Large intestine (tissue), 3 donors: ENCODE results near the gene CORIN. TPM values are rescaled to one million over a fixed set of nuclear protein-coding genes. Genes with fewer than 3 reads are reported as not detected.
"Not testable (repeated sequence)": the region's sequence is repeated elsewhere in the genome, so short reads cannot be mapped to it uniquely, and the experiment has no call there.

ENCODE experiments used
- DNase-seq, 2 donors: peaks; one replicate each; pipeline versions ENCODE4 v3.0.0 to v3.0.0-alpha.2; 2013
- H3K27ac ChIP-seq: one replicate; pipeline ENCODE4 v1.5.1; 2013; ENCODE audit warnings: low read length
- H3K27me3 ChIP-seq: 2 replicates; pipeline ENCODE4 v1.6.1; 2013; ENCODE audit warnings: low read length; ENCODE audit not compliant: control insufficient read depth, insufficient read depth
- H3K36me3 ChIP-seq: 2 replicates; pipeline ENCODE4 v1.6.1; 2013; ENCODE audit warnings: low read length; ENCODE audit not compliant: control insufficient read depth, insufficient read depth
- H3K4me1 ChIP-seq: one replicate; pipeline ENCODE4 v1.6.1; 2013; ENCODE audit warnings: low read length; ENCODE audit not compliant: control insufficient read depth, insufficient read depth
- H3K4me3 ChIP-seq: one replicate; pipeline ENCODE4 v1.5.1; 2013; ENCODE audit warnings: low read length
- H3K9me3 ChIP-seq: one replicate; pipeline ENCODE4 v1.6.1; 2013; ENCODE audit warnings: mild to moderate bottlenecking, low read depth, low read length, moderate library complexity; ENCODE audit not compliant: control insufficient read depth
- WGBS: methylation state at CpG from one replicate; pipeline ENCODE4 v1.1.5; 2013; ENCODE audit warnings: low lambda C conversion rate; ENCODE audit not compliant: insufficient coverage; 5-methylcytosine and 5-hydroxymethylcytosine counted together
- polyA plus RNA-seq: library from polyadenylated mRNA; unstranded; fragments of 120-200 nt; gene quantifications from one replicate; pipeline ENCODE4 v1.2.1, GENCODE V29; 2013

The CORIN gene
- polyA plus RNA-seq, 1 donor: 0.42 TPM

- no peak for DNase-seq
- no peak overlapping the region for H3K4me3 ChIP-seq
- H3K27me3 ChIP-seq: no peaks in the 10 kb centered on the region
- peaks cover 25% of the 10 kb centered on the region for H3K36me3 ChIP-seq
- H3K9me3 ChIP-seq: no peaks in the 10 kb centered on the region
- WGBS: 90% methylated on average over 2 of the region's 2 CpGs
- no peak overlapping the region for H3K27ac ChIP-seq
- H3K4me1 ChIP-seq: no peaks in the 10 kb centered on the region
Measured at GRCh38 chr4:47557255-47557654, 280.6 kb downstream of the CORIN start.

- not testable (repeated sequence) for H3K4me1 ChIP-seq, DNase-seq, H3K27ac ChIP-seq, H3K9me3 ChIP-seq, H3K27me3 ChIP-seq, H3K4me3 ChIP-seq
- no CpG with 5 or more reads among the region's 3 CpGs for WGBS
- peaks cover 25% of the 10 kb centered on the region for H3K36me3 ChIP-seq
Measured at GRCh38 chr4:47555920-47556319, 281.9 kb downstream of the CORIN start.

- H3K36me3 ChIP-seq: peaks cover 23% of the 10 kb centered on the region
- no peaks in the 10 kb centered on the region for H3K9me3 ChIP-seq
- H3K4me3 ChIP-seq: no peak overlapping the region
- no peak for DNase-seq
- no peak overlapping the region for H3K27ac ChIP-seq
- no peaks in the 10 kb centered on the region for H3K4me1 ChIP-seq
- no peaks in the 10 kb centered on the region for H3K27me3 ChIP-seq
- 93% methylated on average over 2 of the region's 2 CpGs for WGBS
Measured at GRCh38 chr4:47553329-47554125, 284.3 kb downstream of the CORIN start.

DNA sequence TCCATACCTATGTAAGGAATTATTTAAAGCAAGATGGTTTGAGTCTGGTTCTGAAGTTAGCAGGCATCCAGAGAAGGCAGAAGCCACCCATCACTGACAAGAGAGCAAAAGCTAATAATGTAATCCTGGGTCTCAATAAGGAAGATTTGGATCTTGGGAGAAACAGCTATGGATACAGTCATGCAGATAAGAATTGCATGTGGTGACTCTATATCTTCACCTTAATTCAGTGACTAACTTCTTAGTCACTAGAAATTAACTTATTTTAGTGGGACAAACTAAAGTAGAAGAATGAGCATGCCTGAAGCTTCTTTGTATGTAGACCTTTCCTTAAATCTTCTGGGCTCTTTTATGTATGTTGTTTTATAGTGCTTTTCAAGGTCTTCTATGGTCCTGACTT is 286.2 kb downstream of the CORIN start:
- Histone ChIP-seq H3K27me3 (no peaks in the 10 kb centered on the region), H3K9me3 (no peaks in the 10 kb centered on the region), H3K27ac (no peak overlapping the region), H3K4me3 (no peak overlapping the region), H3K4me1 (no peaks in the 10 kb centered on the region), H3K36me3 (peaks cover 22% of the 10 kb centered on the region)
- no peak for DNase-seq

- no peaks in the 10 kb centered on the region for H3K4me1 ChIP-seq
- H3K4me3 ChIP-seq: no peak overlapping the region
- no peak for DNase-seq
- no peaks in the 10 kb centered on the region for H3K9me3 ChIP-seq
- H3K36me3 ChIP-seq: peaks cover 26% of the 10 kb centered on the region
- WGBS: 67% methylated on average over 2 of the region's 7 CpGs
- H3K27ac ChIP-seq: no peak overlapping the region
- no peaks in the 10 kb centered on the region for H3K27me3 ChIP-seq
Measured at GRCh38 chr4:47550899-47551548, 286.8 kb downstream of the CORIN start.

- WGBS: no CpG with 5 or more reads among the region's 7 CpGs
- not testable (repeated sequence) for H3K27me3 ChIP-seq, H3K4me1 ChIP-seq, H3K27ac ChIP-seq, DNase-seq, H3K4me3 ChIP-seq, H3K9me3 ChIP-seq
- H3K36me3 ChIP-seq: peaks cover 26% of the 10 kb centered on the region
Measured at GRCh38 chr4:47550357-47550756, 287.5 kb downstream of the CORIN start.

Other genes starting within 250 kb of the CORIN start
- 15.0 TPM for gene NFXL1, start 76.5 kb upstream of the CORIN start, polyA plus RNA-seq
- gene CNGA1, start 178.6 kb upstream of the CORIN start, polyA plus RNA-seq: 4.7 TPM
- 30.7 TPM for gene NIPAL1, start 178.7 kb upstream of the CORIN start, polyA plus RNA-seq